ENCODE results near the gene KIF26B.
A peak's percentile ranks its signal among the peaks of the same experiment; 100 is the strongest.
"Not testable (repeated sequence)": the region's sequence is repeated elsewhere in the genome, so short reads cannot be mapped to it uniquely, and the experiment has no call there.

Gene KIF26B

DNA sequence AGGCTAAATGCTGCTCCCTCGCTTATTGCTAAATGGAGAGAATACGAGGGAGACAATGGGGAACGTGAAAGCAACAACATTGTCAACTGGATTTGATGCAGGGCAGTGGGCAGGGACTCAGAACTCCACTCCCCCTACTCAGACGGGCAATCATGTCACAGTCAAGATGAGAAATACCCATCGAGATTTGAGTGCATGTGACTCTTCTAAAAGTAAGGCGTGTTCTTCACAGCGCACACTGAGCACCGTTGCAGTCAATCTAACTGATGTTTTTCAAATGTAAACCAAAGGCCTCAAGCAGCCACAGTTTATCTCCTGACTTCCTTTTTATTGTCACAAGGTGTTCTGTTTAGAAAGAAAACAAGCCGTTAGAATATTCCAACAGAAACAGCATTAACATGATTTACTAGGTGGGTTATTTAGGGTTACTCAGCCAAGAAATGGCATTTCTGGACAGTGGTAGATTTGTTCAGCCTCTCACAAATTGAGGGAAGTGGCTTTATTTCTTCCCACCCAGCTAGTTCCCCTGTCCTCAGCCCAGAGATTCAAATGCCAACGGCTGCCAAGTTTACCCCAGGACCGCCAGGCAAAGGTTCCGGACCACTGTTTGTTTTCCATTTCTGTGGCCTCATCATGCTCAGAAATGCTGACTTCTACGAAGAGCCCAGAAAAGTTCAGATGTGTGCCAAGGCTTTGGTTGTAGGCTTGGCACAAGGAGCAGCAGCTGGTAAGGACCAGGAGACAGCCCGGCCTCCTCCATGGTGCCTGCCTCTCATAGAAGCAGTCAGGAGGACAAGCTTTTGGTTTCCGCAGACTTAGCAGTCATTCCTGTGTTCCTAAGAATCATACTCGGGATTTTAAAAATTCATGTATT is 171.4 kb downstream of the KIF26B start:
- DNase-seq (ENCODE audit: low read depth in 2 of 2): no peak

DNA sequence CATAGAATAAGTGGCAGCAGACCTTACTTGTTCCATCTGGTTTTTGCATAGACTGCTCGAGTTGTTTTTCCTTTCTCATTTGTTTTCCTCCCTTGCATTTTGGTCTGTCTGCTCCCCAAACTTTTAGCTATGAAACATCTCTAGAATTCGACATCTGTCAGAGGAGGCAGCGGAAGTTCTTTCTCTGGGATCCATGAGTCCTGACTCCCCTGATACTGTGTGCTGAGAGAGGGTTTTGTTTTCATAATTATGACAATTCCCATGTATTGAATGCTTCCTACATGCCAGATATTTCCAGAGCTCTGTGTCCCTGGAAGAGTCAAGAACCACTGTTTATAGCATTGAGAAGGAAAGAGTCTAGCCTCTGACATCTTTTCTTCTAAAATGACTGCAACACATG is 172.6 kb downstream of the KIF26B start:
- no peak for DNase-seq (ENCODE audit: low read depth in 2 of 2)

- no peak for DNase-seq (ENCODE audit: low read depth in 2 of 2)
Measured at GRCh38 chr1:245327842-245328241, 173.1 kb downstream of the KIF26B start.

DNA sequence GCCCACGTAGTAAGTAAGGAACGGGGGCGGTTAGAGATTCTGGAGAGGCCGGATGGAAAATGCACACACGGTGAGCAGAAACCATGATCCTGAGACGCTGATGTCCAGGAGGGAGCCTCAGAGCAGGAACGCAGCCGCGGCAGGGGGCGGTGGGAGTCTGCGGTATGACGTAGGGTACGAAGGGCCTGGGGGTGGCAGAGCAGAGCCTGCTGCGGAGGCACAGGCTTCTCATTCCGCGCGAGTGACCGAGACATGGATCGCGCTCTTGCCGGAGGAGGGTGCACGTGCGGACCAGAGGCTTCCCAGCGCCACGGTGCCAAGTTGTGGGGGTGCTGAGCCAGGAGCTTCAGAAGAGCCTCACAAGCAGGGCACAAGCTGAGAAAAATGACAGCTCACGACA is 176.2 kb downstream of the KIF26B start:
- DNase-seq (ENCODE audit: low read depth in 2 of 2): no peak

- peak in 1 of 2 donors; percentile 14 for DNase-seq (ENCODE audit: low read depth in 2 of 2)
Measured at GRCh38 chr1:245332085-245332484, 177.3 kb downstream of the KIF26B start.

- peak; percentile 68 to 71 for DNase-seq (ENCODE audit: low read depth in 2 of 2)
Measured at GRCh38 chr1:245332513-245332912, 177.7 kb downstream of the KIF26B start.

DNA sequence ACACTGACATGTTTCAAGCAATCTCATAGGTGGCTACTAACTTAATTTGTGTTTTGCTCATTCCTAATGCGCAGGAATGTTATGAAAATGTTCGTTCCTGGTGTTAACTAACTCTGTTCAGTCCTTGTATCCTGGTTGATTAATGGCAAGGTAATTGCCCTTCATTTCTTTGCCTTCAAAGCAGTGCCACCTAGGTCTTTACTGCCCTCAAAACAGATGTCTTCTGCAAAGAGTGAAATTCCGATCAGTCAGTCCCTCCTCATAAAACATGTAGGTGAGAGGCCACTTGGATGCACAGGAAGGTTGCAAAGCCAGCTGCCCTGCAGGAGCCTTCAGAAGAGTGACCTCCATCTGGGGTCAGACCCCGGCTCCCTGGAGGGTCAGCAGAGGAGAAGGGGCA is 179.4 kb downstream of the KIF26B start:
- DNase-seq (ENCODE audit: low read depth in 2 of 2): no peak

DNA sequence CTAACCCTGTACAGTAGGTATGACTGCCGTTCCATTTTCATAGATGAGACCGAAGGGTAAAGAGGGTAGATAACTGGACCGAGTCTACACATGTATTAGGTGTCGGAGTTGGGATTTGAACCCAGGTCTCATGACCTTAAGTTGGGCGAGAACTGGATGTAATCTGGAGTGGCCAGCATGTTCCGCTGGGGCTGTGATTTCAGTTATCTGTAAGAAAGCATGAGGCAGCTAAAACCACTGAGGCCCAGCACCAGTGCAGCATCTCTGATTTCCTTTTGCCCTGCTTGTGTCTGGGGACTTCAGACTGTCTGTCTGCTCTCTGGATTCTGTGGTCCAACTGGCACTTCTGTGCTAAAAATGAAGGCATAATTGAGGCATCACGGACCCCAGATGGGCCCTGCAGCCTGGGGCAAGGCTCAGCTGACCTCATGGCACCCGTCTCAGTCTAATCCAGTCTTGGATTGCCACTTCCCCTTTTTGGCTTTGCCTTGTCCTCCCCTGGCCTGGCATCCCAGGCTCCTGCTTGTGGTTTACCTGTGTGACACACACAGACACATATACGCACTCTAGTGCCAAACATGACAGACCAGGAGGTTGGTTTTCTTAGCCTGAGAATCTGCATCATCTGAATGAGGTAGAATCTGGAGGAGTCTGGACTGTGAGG is 180.2 kb downstream of the KIF26B start:
- no peak for DNase-seq (ENCODE audit: low read depth in 2 of 2)

- not testable (repeated sequence) for DNase-seq (ENCODE audit: low read depth in 2 of 2)
Measured at GRCh38 chr1:245335684-245336083, 180.9 kb downstream of the KIF26B start.

DNA sequence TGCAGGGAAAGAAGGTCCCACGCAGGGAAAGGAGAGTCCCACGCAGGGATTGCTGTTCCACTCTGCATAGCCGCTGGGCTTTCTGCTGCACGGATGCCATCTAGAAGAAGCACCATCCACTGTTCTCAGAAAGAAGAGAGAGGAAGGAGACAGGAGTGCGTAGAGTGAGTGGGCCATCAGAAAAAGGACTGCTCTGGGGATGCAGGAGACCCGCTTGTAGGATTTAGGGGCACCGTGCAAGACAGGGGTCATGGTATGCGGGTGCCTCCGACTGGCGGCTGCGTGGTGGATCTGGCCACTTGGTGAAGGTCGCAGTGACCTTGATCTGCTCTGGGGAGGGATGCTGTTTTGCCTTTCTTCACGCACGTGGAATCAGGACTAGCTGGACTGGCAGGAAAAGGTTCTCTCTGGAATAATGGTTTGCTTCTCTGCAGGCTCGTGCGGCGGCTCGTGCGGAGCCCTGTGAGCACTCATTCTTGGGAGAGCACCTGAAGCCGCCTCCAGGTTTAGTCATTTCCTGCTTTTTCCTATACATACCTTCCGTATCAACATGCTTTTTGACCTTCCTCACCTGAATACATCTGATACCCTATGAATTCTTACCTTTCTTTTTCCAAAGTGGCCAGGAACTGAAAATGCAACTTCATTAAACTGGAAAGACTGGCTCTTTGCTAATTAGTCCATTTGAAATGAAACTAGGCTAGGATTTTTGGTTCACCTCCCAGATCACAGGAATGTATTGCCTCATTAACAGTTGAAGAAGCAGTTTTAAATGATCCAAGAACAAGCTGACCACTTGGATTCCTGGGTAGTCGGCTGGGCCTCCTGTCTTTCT is 181.6 kb downstream of the KIF26B start:
- no peak for DNase-seq (ENCODE audit: low read depth in 2 of 2)

- not testable (repeated sequence) for DNase-seq (ENCODE audit: low read depth in 2 of 2)
Measured at GRCh38 chr1:245336984-245337355, 182.2 kb downstream of the KIF26B start.

DNA sequence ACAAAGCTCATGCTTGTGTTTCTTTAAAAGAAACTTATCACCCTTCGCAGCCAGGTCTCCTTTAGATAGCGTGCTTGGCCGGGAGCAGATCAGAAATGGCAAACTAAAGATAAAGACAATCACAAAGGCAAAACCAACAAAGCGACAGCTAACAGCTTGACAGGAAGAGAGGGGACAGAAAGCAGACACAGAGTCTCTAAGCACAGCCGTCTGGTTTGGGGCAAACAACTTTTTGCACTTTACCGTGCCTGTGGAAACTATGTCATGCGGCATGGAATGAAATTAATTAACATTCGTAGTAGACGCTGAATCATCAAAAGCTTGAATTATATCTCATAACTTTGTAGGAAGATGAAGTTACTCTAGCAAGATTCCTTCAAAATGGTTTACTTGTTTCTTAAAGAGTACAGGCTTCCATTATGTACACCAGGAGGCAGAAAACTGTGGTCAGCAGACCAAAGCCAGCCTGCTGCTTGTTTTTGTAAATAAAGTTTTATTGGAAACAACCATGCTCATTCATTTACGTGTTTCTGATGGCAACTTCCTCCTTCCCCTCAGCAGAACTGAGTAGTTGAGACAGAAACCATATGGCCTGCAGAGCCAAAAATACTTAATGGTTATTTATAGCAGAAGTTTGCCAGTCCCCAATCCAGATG is 183.2 kb downstream of the KIF26B start:
- DNase-seq (ENCODE audit: low read depth in 2 of 2): no peak

DNA sequence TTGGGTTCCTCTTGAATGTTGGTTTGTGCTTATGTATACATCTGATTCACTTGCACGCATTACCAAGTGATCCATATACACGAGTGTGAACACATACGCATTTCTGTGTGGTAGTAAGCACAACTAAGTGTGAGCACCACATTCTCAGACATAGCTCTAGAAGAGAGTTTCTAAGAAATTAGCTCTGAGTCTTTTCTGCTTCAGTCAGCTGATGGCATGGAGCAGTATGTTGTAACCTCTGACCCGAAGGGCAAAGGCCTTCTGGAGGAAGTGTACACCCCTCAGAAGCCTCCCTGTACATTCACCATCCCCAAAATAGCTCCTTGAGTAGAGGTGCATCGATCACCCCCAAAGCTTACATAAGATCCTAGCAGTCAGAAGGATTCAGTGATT is 183.7 kb downstream of the KIF26B start:
- no peak for DNase-seq (ENCODE audit: low read depth in 2 of 2)

GRCh38 chr1:245341743-245342142 is 187.0 kb downstream of the KIF26B start:
- DNase-seq (ENCODE audit: low read depth in 2 of 2): no peak

- no peak for DNase-seq (ENCODE audit: low read depth in 2 of 2)
Measured at GRCh38 chr1:245345191-245345884, 190.6 kb downstream of the KIF26B start.

DNA sequence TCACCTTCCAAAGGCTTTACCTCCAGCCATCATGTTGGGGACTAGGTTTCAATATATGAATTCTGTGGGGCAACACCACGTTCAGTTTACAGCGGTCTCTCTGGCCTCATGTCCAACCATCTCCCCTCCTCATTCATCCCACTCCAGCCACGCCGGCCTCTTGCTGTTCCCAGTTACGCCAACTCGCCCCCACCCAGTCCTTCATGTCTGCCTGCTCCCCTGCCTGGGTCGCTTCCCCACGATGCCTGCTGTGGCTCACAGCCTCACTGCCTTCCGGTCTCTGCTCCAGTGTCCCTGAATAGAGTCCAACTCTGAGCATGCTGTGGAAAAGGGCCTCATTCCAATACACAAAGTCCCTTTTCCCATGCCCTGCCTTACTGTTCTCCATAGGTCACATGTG is 193.8 kb downstream of the KIF26B start:
- DNase-seq (ENCODE audit: low read depth in 2 of 2): no peak

- DNase-seq (ENCODE audit: low read depth in 2 of 2): no peak
Measured at GRCh38 chr1:245353411-245353810, 198.6 kb downstream of the KIF26B start.

- DNase-seq (ENCODE audit: low read depth in 2 of 2): no peak
Measured at GRCh38 chr1:245353915-245354775, 199.4 kb downstream of the KIF26B start.

DNA sequence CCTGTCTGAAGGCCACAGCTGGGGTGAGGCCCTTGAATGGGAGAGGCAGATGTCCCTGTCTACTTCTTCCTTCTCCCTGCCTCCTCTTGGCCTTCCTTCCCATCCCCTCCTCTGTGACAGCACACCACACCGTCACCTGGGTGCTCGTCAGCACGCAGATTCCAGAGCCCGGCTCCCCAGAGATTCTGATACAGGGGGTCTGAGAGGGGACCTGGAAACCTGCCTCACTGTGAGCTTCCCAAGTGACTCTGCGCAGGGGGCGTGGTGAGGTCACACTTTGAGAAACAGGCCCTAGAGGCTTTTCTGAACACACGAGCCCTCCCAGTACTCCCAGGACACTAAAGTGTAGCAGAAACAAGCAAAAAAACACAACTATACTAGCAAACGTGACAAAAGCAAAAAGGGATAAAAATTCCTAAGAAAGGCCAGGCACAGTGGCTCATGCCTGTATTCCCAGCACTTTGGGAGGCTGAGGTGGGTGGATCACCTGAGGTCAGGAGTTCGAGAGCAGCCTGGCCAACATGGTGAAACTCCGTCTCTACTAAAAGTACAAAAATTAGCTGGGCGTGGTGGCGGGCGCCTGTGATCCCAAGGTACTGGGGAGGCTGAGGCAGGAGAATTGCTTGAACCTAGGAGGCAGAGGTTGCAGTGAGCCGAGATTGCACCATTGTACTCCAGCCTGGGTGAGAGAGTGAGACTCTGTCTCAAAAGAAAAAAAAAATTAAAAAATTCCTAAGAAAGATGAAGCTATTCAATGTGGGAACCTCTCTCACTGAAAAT is 201.3 kb downstream of the KIF26B start:
- not testable (repeated sequence) for DNase-seq (ENCODE audit: low read depth in 2 of 2)

All from stimulated activated CD8-positive, alpha-beta memory T cell treated with anti-CD3 and anti-CD28 coated beads, Interleukin-15, amount 100 ng/mL, for 48 hours (primary cell).